HEK293 (cell line): ENCODE results near the gene PIK3AP1.

Experiments used
- CTCF ChIA-PET: fragments of 350-600 bp; formaldehyde crosslinking; extraction: SDS; loops from one replicate; lab custom pipeline; 2021; ENCODE audit warnings: antibody characterized with exemption; lab: Yijun Ruan, JAX
- POLR2A ChIA-PET: fragments of 300-600 bp; formaldehyde crosslinking; extraction: SDS; loops from one replicate; lab custom pipeline; 2020; ENCODE audit warnings: antibody characterized with exemption, inconsistent platforms; lab: Yijun Ruan, JAX
- H3K27ac ChIP-seq: fragments of 200-500 bp; sonication (Bioruptor generic); 2 replicates; pipeline ENCODE4 v1.5.1; 2014; ENCODE audit warnings: low read depth, low read length, control low read depth, inconsistent platforms; ENCODE audit errors: extremely low read depth
- H3K36me3 ChIP-seq, 2 experiments: fragments of 200-500 bp in 1 of 2; sonication (Bioruptor generic) in 1 of 2; 1 replicate in 1 of 2; 2 replicates in 1 of 2; pipeline ENCODE4 v1.5.1; 2014 to 2017; ENCODE audit warnings: inconsistent platforms in 2 of 2, low read length in 2 of 2; ENCODE audit not compliant: control insufficient read depth in 2 of 2, insufficient read depth in 1 of 2
- H3K4me1 ChIP-seq: fragments of 200-500 bp; sonication (Bioruptor generic); 2 replicates; pipeline ENCODE4 v1.5.1; 2014; ENCODE audit warnings: mild to moderate bottlenecking, low read length, inconsistent platforms; ENCODE audit not compliant: control insufficient read depth, insufficient read depth
- H3K4me3 ChIP-seq: 2 replicates; pipeline ENCODE4 v1.5.1; 2011; ENCODE audit warnings: low read depth, mild to moderate bottlenecking, control low read depth, low read length, moderate library complexity
- H3K9me3 ChIP-seq: fragments of 200-500 bp; sonication (Bioruptor generic); 2 replicates; pipeline ENCODE4 v1.5.1; 2014; ENCODE audit warnings: low read depth, low read length, inconsistent platforms; ENCODE audit not compliant: control insufficient read depth, insufficient read depth
- KLF1 ChIP-seq: fragments of 450-650 bp; formaldehyde crosslinking; IDR thresholded peaks from 2 replicates; pipeline ENCODE4 v1.5.1; 2016; ENCODE audit warnings: missing biosample characterization, missing genetic modification characterization
- SCRT1 ChIP-seq: fragments of 450-650 bp; formaldehyde crosslinking; IDR thresholded peaks from 2 replicates; pipeline ENCODE4 v1.5.1; 2016; ENCODE audit warnings: missing biosample characterization, missing genetic modification characterization, borderline replicate concordance
- SP2 ChIP-seq: fragments of 450-650 bp; formaldehyde crosslinking; IDR thresholded peaks from 2 replicates; pipeline ENCODE4 v1.5.1; 2016; ENCODE audit warnings: missing biosample characterization, missing genetic modification characterization
- ZBTB48 ChIP-seq: fragments of 450-650 bp; formaldehyde crosslinking; IDR thresholded peaks from 2 replicates; pipeline ENCODE4 v1.5.1; 2016; ENCODE audit warnings: missing biosample characterization, missing genetic modification characterization
- ZNF114 ChIP-seq: fragments of 450-650 bp; formaldehyde crosslinking; IDR thresholded peaks from 2 replicates; pipeline ENCODE4 v1.5.0; 2017; ENCODE audit warnings: missing biosample characterization, missing genetic modification characterization
- ZNF121 ChIP-seq: fragments of 450-650 bp; formaldehyde crosslinking; IDR thresholded peaks from 2 replicates; pipeline ENCODE4 v1.5.1; 2016; ENCODE audit warnings: missing biosample characterization, missing genetic modification characterization
- ZNF146 ChIP-seq: fragments of 450-650 bp; formaldehyde crosslinking; IDR thresholded peaks from 2 replicates; pipeline ENCODE4 v1.5.1; 2016; ENCODE audit warnings: missing biosample characterization, missing genetic modification characterization
- ZNF169 ChIP-seq: fragments of 450-650 bp; formaldehyde crosslinking; IDR thresholded peaks from 2 replicates; pipeline ENCODE4 v1.5.1; 2016; ENCODE audit warnings: missing biosample characterization, missing genetic modification characterization
- ZNF350 ChIP-seq: fragments of 450-650 bp; formaldehyde crosslinking; IDR thresholded peaks from 2 replicates; pipeline ENCODE4 v1.5.0; 2017; ENCODE audit warnings: missing biosample characterization, mild to moderate bottlenecking, missing genetic modification characterization
- ZNF433 ChIP-seq: fragments of 450-650 bp; formaldehyde crosslinking; IDR thresholded peaks from 2 replicates; pipeline ENCODE4 v1.5.1; 2016; ENCODE audit warnings: missing biosample characterization, missing genetic modification characterization, low read depth
- ZNF610 ChIP-seq: fragments of 450-650 bp; formaldehyde crosslinking; IDR thresholded peaks from 2 replicates; pipeline ENCODE4 v1.5.1; 2016; ENCODE audit warnings: missing biosample characterization, missing genetic modification characterization, borderline replicate concordance
- ZNF654 ChIP-seq: fragments of 450-650 bp; formaldehyde crosslinking; IDR thresholded peaks from 2 replicates; pipeline ENCODE4 v1.5.1; 2016; ENCODE audit warnings: low read depth, missing biosample characterization, missing genetic modification characterization
- TF ChIP-seq, protein P1 (sequence below): fragments of 450-650 bp; formaldehyde crosslinking; IDR thresholded peaks from 2 replicates; pipeline ENCODE4 v1.5.1; 2016; ENCODE audit warnings: missing biosample characterization, missing genetic modification characterization
- TF ChIP-seq, protein P2 (sequence below): fragments of 450-650 bp; formaldehyde crosslinking; IDR thresholded peaks from 2 replicates; pipeline ENCODE4 v1.5.1; 2017; ENCODE audit warnings: missing biosample characterization, missing genetic modification characterization
- TF ChIP-seq, protein P3 (sequence below): fragments of 450-650 bp; formaldehyde crosslinking; IDR thresholded peaks from 2 replicates; pipeline ENCODE4 v1.5.1; 2016; ENCODE audit warnings: missing biosample characterization, missing genetic modification characterization
- TF ChIP-seq, protein P4 (sequence below): fragments of 450-650 bp; formaldehyde crosslinking; IDR thresholded peaks from 2 replicates; pipeline ENCODE4 v1.5.1; 2017; ENCODE audit warnings: missing biosample characterization, missing genetic modification characterization

Gene PIK3AP1

DNA sequence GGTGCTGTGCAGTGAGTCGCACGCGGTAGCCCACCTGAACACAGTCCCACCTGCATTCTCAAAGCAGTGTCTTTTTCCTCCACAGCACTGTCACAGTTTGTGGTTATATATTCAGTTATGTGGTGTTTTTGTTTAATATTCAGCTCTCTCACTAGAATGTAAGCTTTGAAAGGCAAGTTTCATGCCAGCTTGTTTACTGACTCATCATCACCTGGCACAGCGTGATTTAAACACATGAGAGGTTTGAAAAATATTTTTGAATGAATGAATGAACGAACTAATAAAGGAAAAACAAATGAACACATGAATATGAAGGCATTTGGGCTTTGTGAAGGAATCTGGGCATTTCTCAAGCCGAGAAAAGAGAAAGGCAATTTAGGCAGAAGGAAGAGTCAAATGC lies 81.6 kb downstream of the PIK3AP1 start:
- Histone ChIP-seq H3K9me3 (no peaks in the 10 kb centered on the region), H3K4me3 (no peak overlapping the region), H3K4me1 (no peaks in the 10 kb centered on the region), H3K36me3 (no peaks in the 10 kb centered on the region), H3K27ac (no peak overlapping the region)
- POLR2A ChIA-PET, result no interaction called here
- TF ChIP-seq ZBTB48 (tag by site-specific recombination) (no peak), ZNF121 (tag by site-specific recombination) (no peak), ZNF654 (tag by site-specific recombination) (no peak), ZNF114 (tag by site-specific recombination) (no peak), SP2 (tag by site-specific recombination) (no peak), ZNF610 (tag by site-specific recombination) (no peak), KLF1 (no peak), SCRT1 (tag by site-specific recombination) (no peak), ZNF433 (tag by site-specific recombination) (no peak), ZNF146 (tag by site-specific recombination) (no peak), ZNF350 (no peak), ZNF169 (tag by site-specific recombination) (no peak)
- TF ChIP-seq, protein P1, sequence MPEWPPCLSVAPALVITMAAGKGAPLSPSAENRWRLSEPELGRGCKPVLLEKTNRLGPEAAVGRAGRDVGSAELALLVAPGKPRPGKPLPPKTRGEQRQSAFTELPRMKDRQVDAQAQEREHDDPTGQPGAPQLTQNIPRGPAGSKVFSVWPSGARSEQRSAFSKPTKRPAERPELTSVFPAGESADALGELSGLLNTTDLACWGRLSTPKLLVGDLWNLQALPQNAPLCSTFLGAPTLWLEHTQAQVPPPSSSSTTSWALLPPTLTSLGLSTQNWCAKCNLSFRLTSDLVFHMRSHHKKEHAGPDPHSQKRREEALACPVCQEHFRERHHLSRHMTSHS (tag by site-specific recombination), result no peak
- TF ChIP-seq, protein P2, sequence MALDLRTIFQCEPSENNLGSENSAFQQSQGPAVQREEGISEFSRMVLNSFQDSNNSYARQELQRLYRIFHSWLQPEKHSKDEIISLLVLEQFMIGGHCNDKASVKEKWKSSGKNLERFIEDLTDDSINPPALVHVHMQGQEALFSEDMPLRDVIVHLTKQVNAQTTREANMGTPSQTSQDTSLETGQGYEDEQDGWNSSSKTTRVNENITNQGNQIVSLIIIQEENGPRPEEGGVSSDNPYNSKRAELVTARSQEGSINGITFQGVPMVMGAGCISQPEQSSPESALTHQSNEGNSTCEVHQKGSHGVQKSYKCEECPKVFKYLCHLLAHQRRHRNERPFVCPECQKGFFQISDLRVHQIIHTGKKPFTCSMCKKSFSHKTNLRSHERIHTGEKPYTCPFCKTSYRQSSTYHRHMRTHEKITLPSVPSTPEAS, result no peak
- TF ChIP-seq, protein P3, sequence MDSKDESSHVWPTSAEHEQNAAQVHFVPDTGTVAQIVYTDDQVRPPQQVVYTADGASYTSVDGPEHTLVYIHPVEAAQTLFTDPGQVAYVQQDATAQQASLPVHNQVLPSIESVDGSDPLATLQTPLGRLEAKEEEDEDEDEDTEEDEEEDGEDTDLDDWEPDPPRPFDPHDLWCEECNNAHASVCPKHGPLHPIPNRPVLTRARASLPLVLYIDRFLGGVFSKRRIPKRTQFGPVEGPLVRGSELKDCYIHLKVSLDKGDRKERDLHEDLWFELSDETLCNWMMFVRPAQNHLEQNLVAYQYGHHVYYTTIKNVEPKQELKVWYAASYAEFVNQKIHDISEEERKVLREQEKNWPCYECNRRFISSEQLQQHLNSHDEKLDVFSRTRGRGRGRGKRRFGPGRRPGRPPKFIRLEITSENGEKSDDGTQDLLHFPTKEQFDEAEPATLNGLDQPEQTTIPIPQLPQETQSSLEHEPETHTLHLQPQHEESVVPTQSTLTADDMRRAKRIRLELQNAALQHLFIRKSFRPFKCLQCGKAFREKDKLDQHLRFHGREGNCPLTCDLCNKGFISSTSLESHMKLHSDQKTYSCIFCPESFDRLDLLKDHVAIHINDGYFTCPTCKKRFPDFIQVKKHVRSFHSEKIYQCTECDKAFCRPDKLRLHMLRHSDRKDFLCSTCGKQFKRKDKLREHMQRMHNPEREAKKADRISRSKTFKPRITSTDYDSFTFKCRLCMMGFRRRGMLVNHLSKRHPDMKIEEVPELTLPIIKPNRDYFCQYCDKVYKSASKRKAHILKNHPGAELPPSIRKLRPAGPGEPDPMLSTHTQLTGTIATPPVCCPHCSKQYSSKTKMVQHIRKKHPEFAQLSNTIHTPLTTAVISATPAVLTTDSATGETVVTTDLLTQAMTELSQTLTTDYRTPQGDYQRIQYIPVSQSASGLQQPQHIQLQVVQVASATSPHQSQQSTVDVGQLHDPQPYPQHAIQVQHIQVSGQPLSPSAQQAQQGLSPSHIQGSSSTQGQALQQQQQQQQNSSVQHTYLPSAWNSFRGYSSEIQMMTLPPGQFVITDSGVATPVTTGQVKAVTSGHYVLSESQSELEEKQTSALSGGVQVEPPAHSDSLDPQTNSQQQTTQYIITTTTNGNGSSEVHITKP, result no peak
- TF ChIP-seq, protein P4, sequence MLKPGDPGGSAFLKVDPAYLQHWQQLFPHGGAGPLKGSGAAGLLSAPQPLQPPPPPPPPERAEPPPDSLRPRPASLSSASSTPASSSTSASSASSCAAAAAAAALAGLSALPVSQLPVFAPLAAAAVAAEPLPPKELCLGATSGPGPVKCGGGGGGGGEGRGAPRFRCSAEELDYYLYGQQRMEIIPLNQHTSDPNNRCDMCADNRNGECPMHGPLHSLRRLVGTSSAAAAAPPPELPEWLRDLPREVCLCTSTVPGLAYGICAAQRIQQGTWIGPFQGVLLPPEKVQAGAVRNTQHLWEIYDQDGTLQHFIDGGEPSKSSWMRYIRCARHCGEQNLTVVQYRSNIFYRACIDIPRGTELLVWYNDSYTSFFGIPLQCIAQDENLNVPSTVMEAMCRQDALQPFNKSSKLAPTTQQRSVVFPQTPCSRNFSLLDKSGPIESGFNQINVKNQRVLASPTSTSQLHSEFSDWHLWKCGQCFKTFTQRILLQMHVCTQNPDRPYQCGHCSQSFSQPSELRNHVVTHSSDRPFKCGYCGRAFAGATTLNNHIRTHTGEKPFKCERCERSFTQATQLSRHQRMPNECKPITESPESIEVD (tag by site-specific recombination), result no peak
- CTCF ChIA-PET, result interaction anchor here (0.5 to 3.4 kb wide), 9 partner anchors 8 to 572 kb away, joined by 3 to 15 read pairs (median 3); no protein-coding TSS in a partner anchor

DNA sequence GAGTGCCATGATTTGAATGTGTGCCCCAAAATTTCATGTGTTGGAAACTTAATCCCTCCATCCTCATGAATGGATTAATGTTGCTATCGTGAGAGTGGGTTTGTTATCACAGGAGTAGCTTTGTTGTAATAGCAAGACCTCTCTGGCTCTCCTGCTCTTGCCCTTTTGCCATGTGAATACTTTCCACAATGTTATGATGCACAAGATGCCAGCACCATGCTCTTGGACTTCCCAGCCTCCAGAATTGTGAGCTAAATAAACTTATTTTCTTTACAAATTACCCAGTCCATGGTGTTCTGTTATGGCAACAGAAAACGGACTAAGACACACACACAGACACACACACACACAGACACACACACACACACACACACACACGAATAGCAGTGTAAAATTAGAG lies 82.2 kb downstream of the PIK3AP1 start:
- Histone ChIP-seq H3K36me3 (no peaks in the 10 kb centered on the region), H3K4me1 (no peaks in the 10 kb centered on the region), H3K27ac (no peak overlapping the region), H3K4me3 (no peak overlapping the region)
- POLR2A ChIA-PET, result no interaction called here
- TF ChIP-seq ZNF610 (tag by site-specific recombination), result no peak
- TF ChIP-seq, all 188 proteins: peak for 0
- CTCF ChIA-PET, result interaction anchor here (0.6 to 3.4 kb wide), 5 partner anchors 9 to 572 kb away, joined by 3 to 15 read pairs (median 5); no protein-coding TSS in a partner anchor
- no peaks in the 10 kb centered on the region for H3K9me3 ChIP-seq
